NT2/D1 (cell line): ENCODE measurements around the gene FNDC3B.

Source experiments
- SUZ12 ChIP-seq: IDR thresholded peaks from 2 replicates; pipeline ENCODE4 v1.6.1; 2011; ENCODE audit not compliant: insufficient read length, insufficient read depth; ENCODE audit errors: extremely low read depth
- YY1 ChIP-seq: IDR thresholded peaks from 2 replicates; pipeline ENCODE4 v1.6.1; 2011; ENCODE audit not compliant: insufficient read length, insufficient read depth

- TF ChIP-seq YY1: no peak
- no peak for TF ChIP-seq SUZ12
Measured at GRCh38 chr3:172056416-172056815, 17.0 kb downstream of the FNDC3B start.
